Subcutaneous abdominal adipose tissue (tissue), 5 donors: Measurements from ENCODE around the gene BTBD7.

Experiments used
- H3K27ac ChIP-seq: one replicate; pipeline ENCODE4 v1.7.0; 2013; ENCODE audit warnings: low read depth, mild to moderate bottlenecking, inconsistent platforms, low read length, moderate library complexity
- H3K27me3 ChIP-seq, 5 donors: one replicate each; pipeline ENCODE4 v1.7.0; 2013; ENCODE audit warnings: low read length in 5 of 5, inconsistent platforms in 1 of 5; ENCODE audit not compliant: control insufficient read depth in 5 of 5, insufficient read depth in 4 of 5
- H3K36me3 ChIP-seq, 5 donors: one replicate each; pipeline ENCODE4 v1.7.0; 2013; ENCODE audit warnings: low read length in 5 of 5; ENCODE audit not compliant: control insufficient read depth in 5 of 5, insufficient read depth in 5 of 5
- H3K4me1 ChIP-seq, 5 donors: one replicate each; pipeline ENCODE4 v1.7.0; 2013; ENCODE audit warnings: low read length in 5 of 5, mild to moderate bottlenecking in 3 of 5, moderate library complexity in 1 of 5; ENCODE audit not compliant: control insufficient read depth in 5 of 5, insufficient read depth in 5 of 5
- H3K4me3 ChIP-seq, 5 donors: one replicate each; pipeline ENCODE4 v1.7.0; 2013; ENCODE audit warnings: low read length in 5 of 5, low read depth in 1 of 5
- H3K9ac ChIP-seq, 5 donors: one replicate each; pipeline ENCODE4 v1.7.0; 2013; ENCODE audit warnings: low read length in 5 of 5, mild to moderate bottlenecking in 4 of 5, moderate library complexity in 3 of 5
- H3K9me3 ChIP-seq, 5 donors: one replicate each; pipeline ENCODE4 v1.7.0; 2013; ENCODE audit warnings: low read length in 5 of 5; ENCODE audit not compliant: control insufficient read depth in 5 of 5
- donor health status: healthy.
- donor health status: healthy.
- donor health status: healthy.
- donor health status: healthy.
- donor health status: healthy.

Gene BTBD7

GRCh38 chr14:93330609-93331000 lies 2.2 kb downstream of the BTBD7 start:
- no peaks in the 10 kb centered on the region for H3K27me3 ChIP-seq
- no peak overlapping the region for H3K4me3 ChIP-seq
- H3K9ac ChIP-seq, result peak overlapping the region in 1 of 5 donors; percentile 53
- H3K4me1 ChIP-seq, result peaks cover 3 to 38% (median 31%) of the 10 kb centered on the region in 5 donors
- no peaks in the 10 kb centered on the region for H3K36me3 ChIP-seq
- peak overlapping the region; percentile 95 for H3K27ac ChIP-seq
- no peaks in the 10 kb centered on the region for H3K9me3 ChIP-seq

DNA sequence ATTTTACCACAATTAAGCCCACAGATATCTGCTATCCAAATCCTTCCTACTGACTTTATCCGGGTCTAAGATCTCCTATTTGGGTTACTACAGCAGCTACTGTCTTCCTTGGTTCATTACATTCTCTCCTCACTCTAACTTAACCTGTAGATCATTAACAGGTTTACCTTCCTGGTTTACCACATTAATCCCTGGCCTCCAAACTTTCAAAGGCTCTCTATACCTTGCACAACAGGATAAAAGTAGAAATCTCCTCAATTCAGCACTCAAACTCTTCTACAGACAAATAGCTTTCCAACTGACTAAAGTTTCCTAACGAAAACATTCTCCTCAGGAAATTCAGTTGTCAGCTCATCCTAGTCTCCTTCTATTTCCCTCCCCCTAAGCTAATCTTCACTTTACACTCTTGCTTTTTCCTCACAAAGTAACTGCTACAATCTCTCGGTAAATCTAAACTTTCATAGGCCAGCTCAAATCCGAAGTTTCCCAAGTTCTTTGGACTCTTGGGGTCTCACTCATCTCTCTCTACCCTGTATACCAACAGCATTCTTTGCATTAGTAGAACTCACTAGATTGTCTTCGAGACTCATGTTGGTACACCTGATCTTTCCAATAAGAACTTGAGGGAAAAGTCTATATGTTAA lies 2.7 kb downstream of the BTBD7 start:
- no peak overlapping the region for H3K4me3 ChIP-seq
- H3K27me3 ChIP-seq, result no peaks in the 10 kb centered on the region
- no peak overlapping the region for H3K9ac ChIP-seq
- H3K36me3 ChIP-seq, result no peaks in the 10 kb centered on the region
- no peak overlapping the region for H3K27ac ChIP-seq
- no peaks in the 10 kb centered on the region for H3K9me3 ChIP-seq
- peaks cover 3 to 38% (median 31%) of the 10 kb centered on the region in 5 donors for H3K4me1 ChIP-seq

- Histone ChIP-seq H3K27ac (no peak overlapping the region), H3K27me3 (no peaks in the 10 kb centered on the region), H3K4me3 (no peak overlapping the region), H3K36me3 (no peaks in the 10 kb centered on the region), H3K4me1 (peaks cover 3 to 30% (median 25%) of the 10 kb centered on the region in 5 donors), H3K9me3 (no peaks in the 10 kb centered on the region), H3K9ac (no peak overlapping the region)
Observed at GRCh38 chr14:93328546-93328945, 4.3 kb downstream of the BTBD7 start.

DNA sequence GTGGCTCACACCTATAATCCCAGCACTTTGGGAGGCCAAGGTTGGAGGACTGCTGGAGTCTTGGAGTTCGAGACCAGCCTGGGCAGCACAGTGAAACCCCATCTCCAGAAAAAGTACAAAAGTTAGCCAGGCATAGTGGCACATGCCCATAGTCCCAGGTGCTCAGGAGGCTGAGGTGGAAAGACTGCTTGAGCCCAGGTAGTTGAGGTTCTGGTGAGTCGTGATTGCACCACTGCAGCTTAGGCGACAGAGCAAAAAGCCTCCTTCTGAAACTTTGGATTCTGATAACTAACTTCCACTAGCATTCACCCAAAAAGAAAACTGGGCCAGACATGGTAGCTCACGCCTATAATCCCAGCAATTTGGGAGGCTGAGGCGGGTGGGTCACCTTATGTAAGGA lies 6.6 kb downstream of the BTBD7 start:
- H3K27ac ChIP-seq, result no peak overlapping the region
- peaks cover 0 to 18% (median 14%) of the 10 kb centered on the region in 5 donors for H3K4me1 ChIP-seq
- H3K9ac ChIP-seq, result no peak overlapping the region
- H3K27me3 ChIP-seq, result no peaks in the 10 kb centered on the region
- no peaks in the 10 kb centered on the region for H3K9me3 ChIP-seq
- H3K36me3 ChIP-seq, result no peaks in the 10 kb centered on the region
- no peak overlapping the region for H3K4me3 ChIP-seq

GRCh38 chr14:93323600-93324174 lies 9.1 kb downstream of the BTBD7 start:
- no peaks in the 10 kb centered on the region for H3K27me3 ChIP-seq
- no peaks in the 10 kb centered on the region for H3K36me3 ChIP-seq
- no peaks in the 10 kb centered on the region for H3K9me3 ChIP-seq
- H3K4me3 ChIP-seq, result no peak overlapping the region
- H3K9ac ChIP-seq, result no peak overlapping the region
- H3K4me1 ChIP-seq, result peaks cover 0 to 15% (median 6%) of the 10 kb centered on the region in 5 donors
- no peak overlapping the region for H3K27ac ChIP-seq

DNA sequence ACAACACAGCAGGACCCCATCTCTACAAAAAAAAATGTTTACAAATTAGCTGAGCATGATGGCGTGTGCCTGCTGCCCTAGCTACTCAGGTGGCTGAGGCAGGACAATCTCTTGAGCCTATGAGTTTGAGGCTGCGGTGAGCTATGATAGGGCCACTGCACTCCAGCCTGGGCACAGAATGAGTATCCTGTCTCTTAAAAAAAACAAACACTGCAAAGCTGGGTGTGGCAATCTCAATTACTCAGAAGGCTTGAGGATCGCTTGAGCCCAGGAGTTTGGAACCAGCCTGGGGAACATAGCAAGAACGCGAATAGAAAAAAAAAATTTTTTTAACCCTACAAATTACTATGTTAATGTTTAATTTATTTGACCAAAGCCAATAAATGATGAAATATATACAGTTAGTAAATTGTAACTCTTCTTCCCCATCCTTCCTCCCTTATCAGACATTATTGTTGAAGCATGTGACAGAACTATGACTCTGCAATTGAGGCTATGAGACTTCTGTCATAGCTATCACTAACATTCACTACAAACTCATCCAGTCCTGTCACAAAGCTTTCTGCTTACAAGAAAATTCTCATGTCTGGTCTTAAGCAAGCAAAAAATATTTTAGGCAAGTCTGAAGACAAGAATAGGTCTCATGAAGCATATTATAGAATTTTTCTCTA lies 9.8 kb downstream of the BTBD7 start:
- Histone ChIP-seq H3K36me3 (no peaks in the 10 kb centered on the region), H3K4me3 (no peak overlapping the region), H3K9ac (no peak overlapping the region), H3K9me3 (no peaks in the 10 kb centered on the region), H3K27me3 (no peaks in the 10 kb centered on the region), H3K27ac (no peak overlapping the region), H3K4me1 (peaks cover 0 to 15% (median 11%) of the 10 kb centered on the region in 5 donors)

DNA sequence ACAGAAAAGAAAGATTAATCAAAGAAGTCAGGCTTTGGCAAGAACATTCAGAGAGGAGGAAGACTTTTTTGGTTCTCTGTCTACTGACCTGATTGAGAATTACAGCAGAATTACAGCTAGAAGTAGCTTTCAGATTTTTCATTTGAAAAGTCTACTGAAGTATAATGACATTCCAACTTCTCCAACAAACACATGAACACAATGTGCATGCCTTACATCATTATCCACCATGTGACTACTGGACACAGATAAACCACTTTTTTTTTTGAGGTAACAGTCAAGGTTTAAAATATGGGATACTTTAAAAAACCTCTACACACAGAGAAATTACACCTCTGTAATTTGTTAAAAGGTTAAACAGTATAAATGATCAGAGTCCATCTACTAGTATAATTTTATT lies 12.3 kb downstream of the BTBD7 start:
- H3K4me3 ChIP-seq, result no peak overlapping the region
- H3K9ac ChIP-seq, result no peak overlapping the region
- no peak overlapping the region for H3K27ac ChIP-seq
- no peaks in the 10 kb centered on the region for H3K27me3 ChIP-seq
- peaks cover 0 to 24% (median 16%) of the 10 kb centered on the region in 5 donors for H3K4me1 ChIP-seq
- no peaks in the 10 kb centered on the region for H3K36me3 ChIP-seq
- no peaks in the 10 kb centered on the region for H3K9me3 ChIP-seq

DNA sequence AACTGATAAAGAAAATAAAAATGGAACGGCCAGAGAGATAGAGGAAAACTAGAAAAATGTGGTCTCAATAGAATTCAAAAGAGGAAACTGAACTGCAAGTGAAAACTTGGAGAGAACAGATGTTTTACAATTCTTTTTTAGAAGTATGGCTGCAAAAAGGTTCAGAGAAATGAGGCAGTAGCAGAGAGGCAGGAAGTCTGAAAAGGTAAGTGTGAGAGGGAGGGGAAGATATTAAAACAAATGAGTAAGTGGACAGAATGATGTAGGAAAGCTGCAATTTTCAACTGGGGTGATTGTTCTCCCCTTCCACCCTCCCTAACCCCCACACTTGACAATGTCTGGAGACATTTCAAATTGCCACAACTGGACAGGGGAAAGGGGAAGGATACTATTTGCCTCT lies 12.9 kb downstream of the BTBD7 start:
- no peak overlapping the region for H3K9ac ChIP-seq
- H3K4me3 ChIP-seq, result no peak overlapping the region
- H3K9me3 ChIP-seq, result no peaks in the 10 kb centered on the region
- no peaks in the 10 kb centered on the region for H3K27me3 ChIP-seq
- H3K36me3 ChIP-seq, result no peaks in the 10 kb centered on the region
- H3K4me1 ChIP-seq, result peaks cover 0 to 24% (median 16%) of the 10 kb centered on the region in 5 donors
- H3K27ac ChIP-seq, result no peak overlapping the region

DNA sequence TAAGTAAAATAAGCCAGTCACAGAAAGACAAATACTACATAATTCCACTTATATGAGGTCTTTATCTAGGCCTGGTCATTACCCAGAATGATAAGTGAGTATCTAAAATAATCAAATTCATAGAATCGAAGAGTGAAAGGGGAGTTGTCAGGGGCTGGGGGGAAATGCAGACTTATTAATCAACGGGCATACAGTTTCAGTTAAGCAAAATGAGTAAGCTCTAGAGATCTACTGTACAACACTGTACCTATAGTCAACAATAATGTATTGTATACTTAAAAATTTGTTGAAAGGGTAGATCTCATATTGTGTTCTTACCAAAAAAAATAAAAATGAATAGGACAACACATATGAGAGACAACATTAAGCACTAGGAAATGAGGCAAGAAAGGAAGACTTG lies 13.3 kb downstream of the BTBD7 start:
- no peaks in the 10 kb centered on the region for H3K9me3 ChIP-seq
- no peak overlapping the region for H3K9ac ChIP-seq
- peaks cover 0 to 23% (median 16%) of the 10 kb centered on the region in 5 donors for H3K4me1 ChIP-seq
- H3K27me3 ChIP-seq, result no peaks in the 10 kb centered on the region
- H3K27ac ChIP-seq, result no peak overlapping the region
- H3K4me3 ChIP-seq, result no peak overlapping the region
- no peaks in the 10 kb centered on the region for H3K36me3 ChIP-seq

DNA sequence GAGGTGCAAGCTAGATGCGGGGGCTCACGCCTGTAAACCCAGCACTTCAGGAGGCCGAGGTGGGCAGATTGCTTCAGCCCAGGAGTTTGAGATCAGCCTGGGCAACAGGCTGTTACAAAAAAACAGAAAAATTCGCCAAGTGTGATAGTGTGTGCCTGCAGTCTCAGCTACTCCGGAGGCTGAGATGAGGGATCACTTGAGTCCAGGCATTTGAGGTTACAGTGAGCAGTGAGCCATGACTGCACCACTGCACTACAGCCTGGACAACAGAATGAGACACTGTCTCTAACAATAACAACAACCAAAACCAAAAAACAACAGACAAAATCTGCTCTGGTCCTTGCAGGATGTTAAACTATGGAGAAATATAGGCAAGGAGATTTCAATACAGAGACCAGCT lies 13.9 kb downstream of the BTBD7 start:
- no peak overlapping the region for H3K9ac ChIP-seq
- H3K9me3 ChIP-seq, result no peaks in the 10 kb centered on the region
- no peaks in the 10 kb centered on the region for H3K36me3 ChIP-seq
- no peaks in the 10 kb centered on the region for H3K27me3 ChIP-seq
- no peak overlapping the region for H3K27ac ChIP-seq
- peaks cover 0 to 21% (median 16%) of the 10 kb centered on the region in 5 donors for H3K4me1 ChIP-seq
- H3K4me3 ChIP-seq, result no peak overlapping the region
